Stimulated activated CD4-positive, alpha-beta T cell treated with anti-CD3 and anti-CD28 coated beads, Interleukin-1b, Interleukin-23, amount 100 ng/mL, for 1 hour (primary cell): ENCODE measurements around the gene ROBO3.

Experiments used
- DNase-seq, 2 donors: peaks; one replicate each; pipeline ENCODE4 v3.0.0-alpha.2; 2020; ENCODE audit warnings: low read depth in 2 of 2

The ROBO3 gene

DNA sequence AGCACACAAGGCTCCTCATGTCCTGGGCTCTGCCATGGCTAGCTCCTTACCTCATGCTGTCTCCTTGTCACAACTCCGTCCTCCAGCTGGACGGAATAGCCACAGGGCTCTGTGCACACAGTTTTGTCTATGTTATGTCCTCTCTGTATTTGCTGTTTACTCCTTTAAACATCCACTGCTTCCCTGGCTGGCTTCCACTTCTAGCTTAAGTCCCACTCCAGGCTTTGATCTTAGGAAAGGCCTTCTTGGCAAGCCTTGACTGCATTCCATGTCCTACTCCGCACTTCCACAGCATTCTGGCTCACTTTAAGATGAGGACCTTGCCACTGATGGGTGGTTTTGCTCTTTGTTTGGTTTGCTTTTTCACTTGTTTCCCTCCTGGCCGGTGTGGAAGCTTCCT lies 22.9 kb upstream of the ROBO3 start:
- no peak for DNase-seq

DNA sequence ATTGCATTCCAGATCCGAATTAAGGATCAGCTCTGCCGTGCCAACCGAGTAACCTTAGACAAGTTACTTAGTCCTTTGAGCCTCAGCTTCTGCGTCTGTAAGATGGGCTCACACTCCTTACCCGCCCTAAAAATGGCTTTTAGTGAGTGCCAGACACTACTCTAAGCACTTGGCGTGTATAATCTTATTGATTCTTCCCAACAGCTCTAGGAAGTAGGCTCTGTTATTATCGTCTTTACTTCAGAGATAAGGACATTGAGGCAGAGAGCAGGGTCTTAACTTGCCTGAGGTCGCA lies 21.7 kb upstream of the ROBO3 start:
- DNase-seq: no peak

DNA sequence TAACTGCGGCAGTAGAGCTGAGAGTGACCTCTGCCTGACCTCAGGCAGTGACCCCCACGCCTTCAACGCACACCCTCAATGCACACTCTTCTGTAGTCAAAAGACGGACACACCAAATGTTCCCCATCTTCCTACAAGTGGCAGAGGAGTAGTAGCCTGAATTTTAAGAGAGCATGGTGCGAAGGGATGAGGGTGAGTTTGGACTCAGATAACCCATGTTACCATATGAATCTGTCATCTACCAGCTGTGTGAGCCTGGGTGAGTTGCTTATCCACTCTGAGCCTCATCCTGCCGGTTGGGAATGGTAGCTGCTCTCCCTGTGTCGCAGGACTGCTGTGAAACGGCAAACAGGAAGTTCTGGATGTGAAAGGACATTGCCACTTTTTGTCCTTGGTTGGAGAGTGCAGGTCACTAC lies 20.6 kb upstream of the ROBO3 start:
- DNase-seq: no peak

DNA sequence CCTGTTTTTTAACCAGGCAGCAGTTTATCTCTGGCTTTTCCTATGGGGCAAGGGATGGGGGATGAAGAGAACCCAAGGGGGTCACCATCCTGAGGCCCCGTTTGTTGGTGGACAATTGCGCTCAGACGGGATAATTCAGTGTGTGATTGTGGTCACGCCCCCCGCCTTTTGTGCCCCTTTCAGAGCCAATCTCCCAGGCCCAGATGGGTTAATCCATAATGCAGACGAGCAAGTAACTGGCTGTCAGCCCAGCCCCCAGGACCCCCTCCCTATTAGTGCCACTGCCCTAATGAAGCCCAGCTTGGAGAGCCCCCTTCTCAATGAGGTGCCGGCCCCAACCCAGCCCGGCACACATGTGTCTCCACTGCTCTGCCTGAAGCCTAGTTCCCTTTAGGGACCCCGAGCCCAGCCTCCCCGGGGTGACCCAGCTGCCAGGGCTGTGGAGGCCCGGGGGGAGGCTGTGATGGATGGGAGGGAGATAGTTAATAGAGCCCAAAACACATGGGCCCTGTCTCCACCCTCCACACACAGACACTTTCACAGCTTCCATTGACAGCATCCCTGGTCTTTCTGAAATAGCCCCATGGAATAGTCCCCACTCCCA lies 19.1 kb upstream of the ROBO3 start:
- no peak for DNase-seq

DNA sequence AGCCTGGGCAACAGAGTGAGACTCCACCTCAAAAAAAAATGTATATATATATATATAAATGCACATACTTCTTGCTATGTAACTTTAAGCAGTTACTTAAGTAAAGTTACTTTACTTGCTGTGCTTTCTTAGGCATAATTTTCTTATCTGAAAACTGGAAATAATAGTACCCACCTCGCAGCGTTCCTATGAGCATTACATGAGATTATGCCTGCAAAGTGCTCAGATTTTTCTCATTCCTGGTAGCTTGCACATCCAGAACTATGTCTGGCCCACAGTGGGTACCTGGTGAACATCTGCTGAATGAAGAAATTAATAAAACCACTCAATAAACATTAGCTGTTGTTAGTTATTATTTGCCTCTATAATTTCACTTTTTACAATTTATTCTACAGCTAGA lies 6.1 kb upstream of the ROBO3 start:
- no peak for DNase-seq

DNA sequence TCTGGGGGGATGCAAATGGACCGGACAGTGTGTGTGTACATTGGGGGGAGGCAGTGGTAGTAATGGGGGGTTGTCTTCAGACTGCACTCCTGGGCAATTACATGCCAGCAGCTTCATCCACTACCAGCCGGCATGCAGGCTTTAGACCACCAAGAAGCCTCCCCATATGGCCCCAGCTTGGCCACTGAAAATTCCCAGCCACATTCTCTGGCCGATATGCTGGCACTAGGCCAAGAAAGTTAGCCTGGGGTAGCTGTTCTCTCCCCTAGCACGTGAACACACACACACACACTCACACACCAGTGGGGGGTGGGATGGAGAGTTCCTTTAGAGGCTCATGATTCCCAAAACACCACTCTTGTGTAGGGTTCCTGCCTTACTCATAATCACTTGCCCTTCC lies 3.6 kb upstream of the ROBO3 start:
- DNase-seq: no peak

DNA sequence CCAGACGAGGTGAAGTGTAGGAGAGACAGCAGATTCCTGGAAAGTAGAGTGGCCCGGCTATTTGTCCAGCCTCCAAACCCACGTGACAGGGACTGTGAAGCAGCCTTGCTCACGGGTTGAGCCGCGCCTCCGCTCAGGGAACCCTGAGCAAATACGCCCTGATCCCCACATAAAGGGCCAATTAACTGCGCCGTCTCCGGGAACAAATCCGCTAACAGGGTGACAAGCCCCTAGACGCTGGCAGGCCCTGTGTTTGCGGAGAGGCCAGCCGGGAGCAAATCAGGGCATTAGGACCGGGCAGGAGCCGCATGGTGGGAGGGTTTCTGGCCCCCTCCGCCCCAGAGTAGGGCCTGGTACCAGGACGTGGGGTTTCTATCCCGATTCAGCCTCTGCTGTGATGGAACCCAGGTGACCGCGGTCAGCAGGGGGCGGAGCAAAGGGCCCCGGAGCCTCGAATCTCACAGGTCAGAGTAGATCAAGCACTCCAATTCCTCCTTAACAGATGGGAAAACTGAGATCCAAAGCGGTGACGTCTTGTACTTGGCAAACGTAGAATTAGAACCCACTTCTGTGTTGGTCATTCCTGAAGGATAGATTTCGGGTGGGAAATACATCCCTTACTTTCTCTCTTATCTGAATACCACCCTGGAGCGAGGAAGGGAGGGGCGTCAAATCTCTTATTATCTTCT lies 2.0 kb upstream of the ROBO3 start:
- no peak for DNase-seq

DNA sequence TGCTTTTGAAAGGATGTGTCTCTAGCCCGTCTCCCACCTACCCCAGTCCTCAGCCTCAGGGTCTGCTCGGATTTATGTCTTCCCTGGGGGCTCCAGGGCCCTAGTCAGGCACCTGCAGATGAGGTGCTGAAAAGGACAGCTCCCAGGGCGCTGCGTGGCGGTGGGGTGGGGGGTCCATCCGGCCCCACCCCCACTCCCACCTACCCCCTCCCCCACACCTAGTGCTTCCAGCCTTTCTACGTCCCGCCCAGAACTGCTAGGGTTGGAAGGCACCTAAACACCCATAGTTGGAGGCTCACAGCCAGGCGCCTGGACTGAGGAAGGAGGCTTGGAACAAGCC lies 1.4 kb upstream of the ROBO3 start:
- no peak for DNase-seq

DNA sequence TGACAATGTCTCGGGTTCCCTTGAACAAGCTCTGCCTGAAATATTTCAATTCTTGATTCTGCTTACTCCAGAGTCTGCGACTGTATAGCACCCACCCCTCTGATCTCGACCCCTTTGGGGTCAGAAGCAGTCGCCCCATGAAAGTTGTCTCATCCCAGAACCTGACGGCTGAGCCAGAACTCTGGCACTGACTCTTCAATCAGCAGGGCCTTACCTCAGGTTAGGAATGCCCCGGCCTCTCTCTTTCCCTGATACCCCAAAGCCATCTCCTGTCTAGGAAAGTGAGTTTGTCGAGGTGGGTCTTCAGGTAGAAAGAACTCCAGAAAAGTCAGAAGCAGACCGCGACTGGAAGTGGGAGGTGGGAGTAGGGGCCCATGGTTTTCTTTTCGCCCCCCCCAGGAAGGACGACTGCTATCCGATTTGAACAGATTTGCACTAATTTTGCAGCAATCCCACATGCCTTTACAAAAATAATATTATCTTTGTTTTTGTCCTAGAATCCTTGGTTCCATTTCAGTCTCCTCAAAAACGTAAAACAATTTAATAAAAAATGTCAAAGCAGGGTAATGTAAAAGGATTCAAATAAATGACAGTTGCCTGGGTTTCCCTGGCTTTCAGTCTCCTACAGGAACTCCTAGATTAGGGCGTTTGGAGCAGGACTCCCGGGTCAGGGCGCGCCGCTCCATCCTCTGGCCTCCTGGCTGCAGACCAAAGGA lies 898 bp upstream of the ROBO3 start:
- DNase-seq: no peak

DNA sequence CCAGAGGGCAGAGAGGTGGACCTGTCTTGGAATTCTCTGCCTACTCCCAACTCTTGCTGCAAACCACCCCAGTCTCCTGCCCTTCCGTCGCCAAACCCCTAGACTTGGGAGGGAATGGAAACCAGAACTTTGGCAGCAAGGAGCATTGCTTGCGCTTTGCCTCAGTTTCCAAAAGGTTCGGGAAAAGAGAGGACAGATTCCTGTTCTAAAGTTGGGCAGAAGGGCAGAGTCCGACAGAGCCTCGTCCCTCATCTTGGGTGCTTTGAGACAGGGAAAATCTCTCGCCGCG lies 396 bp upstream of the ROBO3 start:
- no peak for DNase-seq

DNA sequence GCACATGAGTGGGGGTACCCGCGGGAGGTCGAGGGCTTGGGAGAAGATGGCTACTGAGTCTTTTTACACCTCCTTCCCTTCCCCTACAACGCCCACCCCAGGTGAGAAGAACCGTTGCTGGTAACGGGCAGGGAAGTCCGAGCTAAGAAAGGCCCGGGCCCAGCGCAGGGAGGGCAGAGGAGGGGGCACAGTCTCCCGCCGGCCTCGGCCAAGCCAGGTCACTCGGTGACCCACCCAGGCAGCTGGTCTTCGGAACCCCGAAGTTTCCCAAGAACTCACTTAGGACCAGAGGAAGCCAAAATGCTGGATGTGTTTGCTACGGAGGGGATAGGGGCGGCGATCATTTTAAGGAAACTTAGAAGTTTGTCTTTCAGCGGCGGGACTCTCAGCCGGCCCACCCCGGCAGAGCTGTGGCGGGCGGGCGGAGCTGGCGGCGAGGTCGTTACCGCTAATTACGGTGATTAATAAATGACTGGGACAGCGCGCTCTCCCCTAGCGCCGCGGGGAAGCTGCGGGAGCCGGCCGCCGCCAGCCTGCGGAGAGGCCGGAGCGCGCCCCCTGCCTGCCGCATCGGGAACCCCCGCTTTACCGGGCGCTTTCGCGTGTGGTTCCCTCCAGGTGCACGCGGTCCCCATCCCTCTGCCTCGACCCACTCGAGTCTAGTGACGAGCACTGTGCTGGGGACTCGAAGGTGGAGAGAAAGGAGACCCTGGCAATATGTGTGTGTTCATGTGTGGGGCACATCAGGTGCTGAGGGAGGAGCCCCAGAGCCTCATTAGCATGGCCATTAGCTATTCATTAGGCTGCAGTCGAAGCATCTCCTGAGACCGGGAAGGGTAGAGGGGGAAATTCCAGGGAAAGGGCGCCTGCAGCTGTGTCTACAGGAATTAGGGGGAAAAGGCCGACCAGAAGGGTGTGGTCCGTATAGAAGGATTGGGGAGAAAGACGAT lies 945 bp downstream of the ROBO3 start:
- peak in 1 of 2 donors; percentile 32 for DNase-seq

DNA sequence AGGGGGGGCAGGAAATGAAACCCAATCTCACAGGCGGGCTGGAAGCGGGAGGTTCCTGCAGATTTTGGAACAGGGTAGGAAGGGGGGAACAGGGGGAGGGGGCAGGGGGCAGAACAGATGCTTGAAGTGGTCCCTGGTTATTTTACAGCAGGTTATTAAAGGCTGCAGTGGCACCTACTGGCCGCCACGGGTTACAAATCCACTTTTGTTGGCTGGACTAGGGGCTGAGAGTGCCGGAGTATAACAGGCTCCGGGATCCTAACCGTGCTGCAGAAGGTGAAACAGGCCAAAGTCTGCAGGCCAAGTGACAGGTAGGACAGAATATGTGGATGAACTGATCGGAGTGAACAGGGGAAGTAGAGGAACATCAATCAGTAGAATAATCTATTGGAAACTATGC lies 2.5 kb downstream of the ROBO3 start:
- no peak for DNase-seq

DNA sequence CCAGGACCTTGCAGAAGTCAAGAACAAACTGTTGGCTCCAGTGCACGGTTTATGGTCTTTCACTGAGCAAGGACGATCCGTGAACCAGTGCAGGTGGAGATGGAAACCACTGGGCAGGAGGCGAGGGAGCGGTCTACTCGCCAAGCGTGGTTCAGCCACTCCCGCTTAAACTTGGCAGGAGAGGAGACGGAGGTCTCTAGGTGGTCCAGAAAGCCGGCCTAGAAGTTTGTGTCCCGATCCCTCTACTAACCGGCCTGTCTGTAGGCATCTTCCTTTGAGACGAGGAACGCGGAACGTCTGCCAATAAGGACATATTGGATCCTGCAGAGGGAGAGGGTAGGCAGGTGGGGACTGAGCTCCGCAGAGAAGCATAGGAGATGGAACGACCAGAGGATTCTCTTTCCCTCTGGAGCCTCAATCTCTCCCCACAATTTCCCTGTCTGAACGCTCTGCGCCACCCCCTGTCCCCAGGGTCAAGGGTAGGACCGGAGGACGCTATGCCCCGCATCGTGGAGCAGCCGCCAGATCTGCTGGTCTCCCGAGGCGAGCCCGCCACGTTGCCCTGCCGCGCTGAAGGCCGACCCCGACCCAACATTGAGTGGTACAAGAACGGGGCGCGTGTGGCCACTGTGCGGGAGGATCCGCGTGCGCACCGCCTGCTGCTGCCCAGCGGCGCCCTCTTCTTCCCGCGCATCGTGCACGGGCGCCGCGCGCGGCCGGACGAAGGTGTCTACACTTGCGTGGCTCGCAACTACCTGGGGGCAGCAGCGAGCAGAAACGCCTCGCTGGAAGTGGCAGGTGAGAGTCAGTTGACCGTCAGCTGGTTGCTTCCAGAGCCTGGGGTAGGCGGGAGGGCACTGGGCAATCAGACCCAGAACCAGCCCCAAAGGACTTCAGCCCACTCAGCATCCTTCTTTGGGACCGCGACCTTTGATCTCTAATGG lies 3.4 kb downstream of the ROBO3 start:
- DNase-seq: no peak

DNA sequence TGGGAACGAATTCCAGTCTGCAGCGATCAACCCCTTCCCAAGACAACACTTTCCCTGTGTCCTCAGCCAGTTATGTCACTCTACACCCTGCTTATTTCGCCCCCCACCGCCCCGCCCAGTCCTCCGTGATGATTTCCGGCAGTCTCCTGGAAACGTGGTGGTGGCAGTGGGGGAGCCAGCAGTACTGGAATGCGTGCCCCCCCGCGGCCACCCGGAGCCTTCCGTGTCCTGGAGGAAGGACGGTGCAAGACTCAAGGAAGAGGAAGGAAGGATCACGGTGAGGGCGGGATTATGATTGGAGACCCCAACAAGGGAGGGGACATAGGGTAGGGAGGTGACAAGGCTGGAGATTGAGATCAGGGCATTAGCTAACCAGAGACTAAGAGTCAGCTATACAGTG lies 4.1 kb downstream of the ROBO3 start:
- DNase-seq: no peak

DNA sequence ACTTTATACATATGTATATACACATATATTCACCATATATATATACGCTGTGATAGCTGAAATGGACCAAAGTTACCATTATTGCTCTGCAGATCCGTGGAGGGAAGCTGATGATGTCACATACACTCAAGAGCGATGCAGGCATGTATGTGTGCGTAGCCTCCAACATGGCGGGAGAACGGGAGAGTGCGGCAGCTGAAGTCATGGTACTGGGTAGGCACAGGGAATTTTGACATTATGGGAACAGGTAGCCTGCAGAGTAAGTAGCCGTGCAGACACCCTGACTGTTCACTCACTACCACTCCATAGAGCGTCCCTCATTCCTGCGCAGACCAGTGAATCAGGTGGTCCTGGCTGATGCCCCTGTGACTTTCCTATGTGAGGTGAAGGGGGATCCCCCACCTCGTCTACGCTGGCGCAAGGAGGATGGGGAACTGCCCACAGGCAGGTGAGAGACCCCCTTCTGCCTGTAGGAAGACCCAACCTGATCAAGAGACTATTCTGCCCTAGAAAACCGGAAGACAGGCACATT lies 4.7 kb downstream of the ROBO3 start:
- no peak for DNase-seq

DNA sequence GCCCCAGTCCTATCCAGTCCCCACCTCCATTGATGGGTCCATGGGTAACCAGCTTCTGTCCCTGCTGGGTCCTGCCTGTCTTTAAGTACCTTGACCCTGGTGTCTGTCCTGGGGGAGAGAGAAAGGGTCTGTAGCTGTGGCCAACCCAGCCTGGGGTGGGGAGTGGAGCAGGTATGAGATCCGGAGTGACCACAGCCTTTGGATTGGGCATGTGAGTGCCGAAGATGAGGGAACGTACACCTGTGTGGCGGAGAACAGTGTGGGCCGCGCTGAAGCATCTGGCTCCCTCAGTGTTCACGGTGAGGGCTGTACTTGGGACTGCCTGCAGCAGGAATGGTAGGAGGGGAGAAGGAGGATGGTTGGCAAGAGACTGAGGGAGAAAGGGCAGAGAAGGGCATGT lies 5.2 kb downstream of the ROBO3 start:
- DNase-seq: no peak

DNA sequence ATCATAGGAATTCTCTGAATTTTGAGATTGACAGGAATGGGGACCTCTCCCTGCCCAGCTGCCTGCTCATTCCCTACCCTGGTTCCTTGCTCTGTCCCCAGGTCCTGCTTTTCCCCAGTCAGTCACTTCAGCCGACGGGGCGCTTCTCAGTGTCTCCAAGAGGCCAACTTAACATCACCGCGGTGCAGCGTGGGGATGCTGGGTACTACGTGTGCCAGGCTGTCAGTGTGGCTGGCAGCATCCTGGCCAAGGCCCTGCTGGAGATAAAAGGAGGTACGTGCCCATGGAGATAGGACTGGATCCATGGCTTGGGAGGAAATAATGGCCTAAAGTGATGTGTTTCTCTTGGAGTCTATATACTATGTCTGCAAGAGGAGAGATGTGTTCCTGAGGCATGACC lies 7.0 kb downstream of the ROBO3 start:
- DNase-seq: no peak

DNA sequence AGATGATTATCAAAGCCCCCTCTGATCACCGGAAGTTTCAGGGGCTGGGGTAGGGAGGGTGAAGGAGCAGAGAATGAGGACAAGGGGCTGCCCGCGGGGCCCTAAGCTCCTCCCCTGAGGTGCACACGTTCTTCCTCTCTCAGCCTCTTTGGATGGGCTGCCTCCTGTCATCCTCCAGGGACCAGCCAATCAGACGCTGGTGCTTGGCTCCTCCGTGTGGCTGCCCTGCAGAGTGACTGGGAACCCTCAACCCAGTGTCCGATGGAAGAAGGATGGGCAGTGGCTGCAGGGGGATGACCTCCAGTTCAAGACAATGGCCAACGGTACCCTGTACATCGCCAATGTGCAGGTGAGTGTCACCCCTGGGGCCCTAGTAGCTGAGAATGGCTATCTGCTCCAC lies 7.5 kb downstream of the ROBO3 start:
- no peak for DNase-seq

DNA sequence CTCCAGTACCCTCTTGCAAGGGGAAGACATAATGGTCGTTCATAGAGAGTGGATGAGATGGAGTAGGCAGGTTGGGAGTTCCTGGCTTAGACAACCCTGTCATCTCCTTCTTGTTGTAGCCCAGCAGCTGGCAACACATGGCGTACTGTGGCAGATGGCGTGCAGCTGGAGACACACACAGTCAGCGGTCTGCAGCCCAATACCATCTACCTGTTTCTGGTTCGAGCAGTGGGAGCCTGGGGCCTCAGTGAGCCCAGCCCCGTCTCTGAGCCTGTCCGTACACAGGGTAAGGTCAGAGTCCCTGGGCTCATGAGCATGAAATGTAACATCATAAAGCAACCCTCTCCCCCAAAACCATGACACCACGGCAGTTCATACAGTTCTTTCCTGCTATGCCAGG lies 8.7 kb downstream of the ROBO3 start:
- DNase-seq: no peak

DNA sequence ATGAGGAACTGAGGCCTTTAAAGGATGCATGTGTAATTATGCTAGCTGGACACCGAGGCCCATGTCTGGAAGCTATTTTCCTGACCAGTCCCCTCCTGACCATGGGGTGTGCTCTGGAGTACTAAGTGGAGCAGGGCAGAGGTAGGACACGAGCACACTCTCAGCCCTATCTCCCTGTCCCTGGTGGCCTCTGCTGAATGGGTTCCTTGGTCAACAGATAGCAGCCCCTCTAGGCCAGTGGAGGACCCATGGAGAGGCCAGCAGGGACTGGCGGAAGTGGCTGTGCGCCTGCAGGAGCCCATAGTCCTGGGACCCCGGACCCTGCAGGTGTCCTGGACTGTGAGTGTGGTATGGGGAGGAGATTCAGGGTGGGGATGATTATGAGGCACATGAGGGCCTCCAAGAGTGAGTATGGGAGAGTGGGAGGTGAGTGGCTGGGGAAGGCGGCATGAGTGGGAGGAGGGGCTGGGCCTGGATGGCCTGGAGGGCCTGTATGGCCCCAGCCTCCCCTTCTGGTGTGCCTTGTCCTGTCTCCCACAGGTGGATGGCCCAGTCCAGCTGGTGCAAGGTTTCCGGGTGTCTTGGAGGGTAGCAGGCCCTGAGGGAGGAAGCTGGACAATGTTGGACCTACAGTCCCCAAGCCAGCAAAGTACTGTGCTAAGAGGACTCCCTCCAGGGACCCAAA lies 9.5 kb downstream of the ROBO3 start:
- no peak for DNase-seq

DNA sequence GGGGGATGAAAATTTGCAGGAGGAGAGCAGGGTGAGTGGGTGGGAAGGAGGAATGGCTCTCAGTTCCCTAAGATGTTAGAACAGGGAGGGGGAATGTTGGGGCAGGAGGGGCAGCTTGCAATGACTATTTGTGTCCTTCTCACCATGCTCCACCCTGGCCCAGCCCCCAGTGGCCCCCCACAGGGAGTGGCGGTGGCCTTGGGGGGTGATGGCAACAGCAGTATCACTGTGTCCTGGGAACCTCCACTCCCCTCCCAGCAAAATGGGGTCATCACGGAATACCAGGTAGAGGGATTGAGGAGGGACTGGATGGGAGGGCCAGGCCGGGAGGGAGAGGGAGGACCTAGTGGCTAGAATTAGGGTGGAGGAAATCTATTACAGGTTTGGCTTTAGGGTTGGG lies 10.2 kb downstream of the ROBO3 start:
- no peak for DNase-seq
